Activated T-helper 9 cell treated with anti-CD3 and anti-CD28 coated beads, Interleukin-2, amount 50 U/mL, for 16 hours (primary cell): ENCODE measurements around the gene SIL1.
"Not testable (repeated sequence)": the region's sequence is repeated elsewhere in the genome, so short reads cannot be mapped to it uniquely, and the experiment has no call there.

Source experiments
- DNase-seq: peaks from one replicate; pipeline ENCODE4 v3.0.0-alpha.2; 2020; ENCODE audit warnings: low read depth

The SIL1 gene

GRCh38 chr5:139138809-139139208 lies 59.4 kb downstream of the SIL1 start:
- DNase-seq: no peak

- no peak for DNase-seq
Observed at GRCh38 chr5:139138109-139138508, 60.1 kb downstream of the SIL1 start.

- no peak for DNase-seq
Observed at GRCh38 chr5:139137697-139138096, 60.5 kb downstream of the SIL1 start.

- no peak for DNase-seq
Observed at GRCh38 chr5:139134906-139135305, 63.3 kb downstream of the SIL1 start.

GRCh38 chr5:139133282-139133681 lies 64.9 kb downstream of the SIL1 start:
- no peak for DNase-seq

- DNase-seq: no peak
Observed at GRCh38 chr5:139132515-139132914, 65.7 kb downstream of the SIL1 start.

- DNase-seq: no peak
Observed at GRCh38 chr5:139131921-139132432, 66.2 kb downstream of the SIL1 start.

GRCh38 chr5:139131465-139131864 lies 66.7 kb downstream of the SIL1 start:
- DNase-seq: no peak

- no peak for DNase-seq
Observed at GRCh38 chr5:139131062-139131461, 67.1 kb downstream of the SIL1 start.

GRCh38 chr5:139130214-139130613 lies 68.0 kb downstream of the SIL1 start:
- DNase-seq: no peak

- no peak for DNase-seq
Observed at GRCh38 chr5:139126711-139127111, 71.5 kb downstream of the SIL1 start.

- DNase-seq: no peak
Observed at GRCh38 chr5:139125991-139126390, 72.2 kb downstream of the SIL1 start.

GRCh38 chr5:139124774-139125520 lies 73.2 kb downstream of the SIL1 start:
- no peak for DNase-seq

- no peak for DNase-seq
Observed at GRCh38 chr5:139121120-139121519, 77.0 kb downstream of the SIL1 start.

GRCh38 chr5:139120521-139120920 lies 77.6 kb downstream of the SIL1 start:
- no peak for DNase-seq

- no peak for DNase-seq
Observed at GRCh38 chr5:139118804-139119203, 79.4 kb downstream of the SIL1 start.

- no peak for DNase-seq
Observed at GRCh38 chr5:139117342-139117884, 80.8 kb downstream of the SIL1 start.

GRCh38 chr5:139116100-139116655 lies 82.0 kb downstream of the SIL1 start:
- no peak for DNase-seq

- DNase-seq: no peak
Observed at GRCh38 chr5:139113892-139114291, 84.3 kb downstream of the SIL1 start.

- not testable (repeated sequence) for DNase-seq
Observed at GRCh38 chr5:139112362-139112761, 85.8 kb downstream of the SIL1 start.

GRCh38 chr5:139110526-139111168 lies 87.5 kb downstream of the SIL1 start:
- DNase-seq: no peak

GRCh38 chr5:139108063-139108824 lies 89.9 kb downstream of the SIL1 start:
- DNase-seq: no peak
